Measurements from ENCODE around the gene CCDC190. TPM values are rescaled to one million over a fixed set of nuclear protein-coding genes. Genes with fewer than 3 reads are reported as not detected.

CCDC190 gene
- total and polyA plus RNA-seq, 9 donors, result 0.43 TPM; not detected in 8

DNA sequence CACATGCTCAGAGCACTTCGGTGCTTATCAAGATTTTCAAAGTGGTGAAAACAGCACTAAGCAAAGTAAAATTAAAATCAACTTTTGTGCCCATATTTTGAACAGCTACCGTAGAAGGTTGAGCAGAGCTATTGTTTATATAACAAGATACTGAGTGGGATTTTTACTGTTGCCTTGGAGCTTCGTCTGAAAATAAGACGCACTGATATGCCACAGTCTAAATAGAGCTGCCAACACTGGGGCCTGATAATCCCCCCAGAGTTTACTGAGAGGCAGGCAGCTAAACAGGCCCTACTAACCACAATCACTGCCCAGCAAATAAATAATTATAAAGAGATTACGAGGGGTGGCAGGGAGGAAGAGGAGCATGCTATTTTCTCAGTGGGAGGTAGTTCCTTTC lies 650 bp upstream of the CCDC190 start:
- WGBS, 3 donors, result 15 to 27% (median 17%) methylated on average over 5 of the region's 5 CpGs
- no peak for DNase-seq
- Histone ChIP-seq H3K4me3 (no peak overlapping the region), H3K9me3 (no peaks in the 10 kb centered on the region), H3K4me1 (ENCODE audit: insufficient read depth) (no peaks in the 10 kb centered on the region), H3K27ac (no peak overlapping the region), H3K36me3 (no peaks in the 10 kb centered on the region), H3K27me3 (no peaks in the 10 kb centered on the region)
- intact Hi-C loops (cut with DNase I), result no loop called here
- no peak for TF ChIP-seq CTCF (IDR thresholded peaks at IDR 0.05)
- no peak for TF ChIP-seq POLR2A (IDR thresholded peaks at IDR 0.05)
- no peak for TF ChIP-seq EP300 (IDR thresholded peaks at IDR 0.05)

DNA sequence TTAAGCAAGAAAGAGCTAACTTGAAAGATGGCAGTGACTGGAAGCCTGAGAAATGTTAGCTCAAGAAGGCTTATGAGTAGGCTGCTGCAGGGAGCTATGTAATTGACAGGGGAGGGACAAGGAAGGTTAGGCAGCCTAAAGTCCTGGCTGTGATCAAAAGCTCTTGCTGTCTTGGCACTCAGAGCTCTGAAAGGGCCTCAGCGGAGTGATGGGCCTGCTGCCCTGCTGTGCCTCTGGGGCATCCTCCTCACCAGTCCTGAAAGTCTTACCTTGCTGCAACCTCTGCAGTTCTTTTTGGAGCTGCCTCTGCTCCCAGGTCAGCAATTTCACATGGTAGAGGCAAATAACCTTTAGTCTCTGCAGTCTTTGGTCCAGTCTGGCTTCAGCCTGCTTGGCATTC lies 1.8 kb downstream of the CCDC190 start:
- DNase-seq, result no peak
- no peak overlapping the region for H3K4me3 ChIP-seq
- intact Hi-C loops (cut with DNase I), result loop anchor here in 1 of 4 donors (10.0 kb wide), 1 partner anchor 456 kb away; no protein-coding TSS in a partner anchor
- no peaks in the 10 kb centered on the region for H3K27me3 ChIP-seq
- 91 to 93% (median 92%) methylated on average over 1 of the region's 1 CpG for WGBS, 3 donors
- H3K27ac ChIP-seq, result no peak overlapping the region
- no peaks in the 10 kb centered on the region for H3K9me3 ChIP-seq
- no peaks in the 10 kb centered on the region for H3K4me1 ChIP-seq (ENCODE audit: insufficient read depth)
- no peak for TF ChIP-seq EP300 (IDR thresholded peaks at IDR 0.05)
- TF ChIP-seq POLR2A (IDR thresholded peaks at IDR 0.05), result no peak
- TF ChIP-seq CTCF (IDR thresholded peaks at IDR 0.05), result no peak
- no peaks in the 10 kb centered on the region for H3K36me3 ChIP-seq

GRCh38 chr1:162857850-162858249 lies 3.1 kb downstream of the CCDC190 start:
- Histone ChIP-seq H3K4me1 (ENCODE audit: insufficient read depth) (no peaks in the 10 kb centered on the region), H3K36me3 (no peaks in the 10 kb centered on the region), H3K4me3 (no peak overlapping the region), H3K27ac (no peak overlapping the region), H3K9me3 (no peaks in the 10 kb centered on the region), H3K27me3 (no peaks in the 10 kb centered on the region)
- TF ChIP-seq CTCF (IDR thresholded peaks at IDR 0.05) (no peak), EP300 (IDR thresholded peaks at IDR 0.05) (no peak), POLR2A (IDR thresholded peaks at IDR 0.05) (no peak)
- DNase-seq, result no peak
- intact Hi-C loops (cut with DNase I), result loop anchor here in 1 of 4 donors (10.0 kb wide), 1 partner anchor 457 kb away; no protein-coding TSS in a partner anchor

GRCh38 chr1:162856260-162856659 lies 4.7 kb downstream of the CCDC190 start:
- intact Hi-C loops (cut with DNase I), result loop anchor here in 1 of 4 donors (10.0 kb wide), 1 partner anchor 459 kb away; no protein-coding TSS in a partner anchor
- Histone ChIP-seq H3K27me3 (no peaks in the 10 kb centered on the region), H3K36me3 (no peaks in the 10 kb centered on the region), H3K9me3 (no peaks in the 10 kb centered on the region), H3K4me3 (no peak overlapping the region), H3K4me1 (ENCODE audit: insufficient read depth) (no peaks in the 10 kb centered on the region), H3K27ac (no peak overlapping the region)
- DNase-seq, result no peak
- no peak for TF ChIP-seq EP300 (IDR thresholded peaks at IDR 0.05)
- no peak for TF ChIP-seq CTCF (IDR thresholded peaks at IDR 0.05)
- no peak for TF ChIP-seq POLR2A (IDR thresholded peaks at IDR 0.05)
- WGBS, 3 donors, result 56 to 70% (median 67%) methylated on average over 2 of the region's 2 CpGs

All from ovary (tissue), 9 donors.